HG02943 (cell line): ENCODE measurements around the gene MAST4.

Experiments used
- ATAC-seq: cut with Tn5 transposase; IDR thresholded peaks from one replicate; pipeline ENCODE4 v1.9.1; 2021; ENCODE audit warnings: mild to moderate bottlenecking, low read depth, moderate library complexity; ENCODE audit not compliant: unreplicated experiment

The MAST4 gene

DNA sequence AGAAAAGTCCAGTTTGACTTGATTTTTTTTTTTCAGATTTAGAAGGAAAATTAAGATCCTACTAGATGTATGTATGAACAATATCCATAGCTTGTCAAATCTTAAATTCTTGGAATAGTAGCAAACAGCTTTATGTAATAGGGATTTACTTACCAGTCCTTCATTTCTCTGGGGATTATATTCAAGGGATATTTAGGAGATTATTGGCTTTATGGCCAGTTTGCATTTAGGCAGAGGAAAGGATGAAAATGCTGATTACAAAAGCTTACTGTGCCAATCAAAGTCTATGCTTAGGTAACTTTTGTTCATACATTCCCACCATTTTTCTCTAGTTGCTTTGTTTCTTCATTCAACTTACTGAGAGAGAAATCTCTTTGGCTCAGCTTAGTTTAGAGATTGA, 47.9 kb downstream of the MAST4 start:
- ATAC-seq: no peak

DNA sequence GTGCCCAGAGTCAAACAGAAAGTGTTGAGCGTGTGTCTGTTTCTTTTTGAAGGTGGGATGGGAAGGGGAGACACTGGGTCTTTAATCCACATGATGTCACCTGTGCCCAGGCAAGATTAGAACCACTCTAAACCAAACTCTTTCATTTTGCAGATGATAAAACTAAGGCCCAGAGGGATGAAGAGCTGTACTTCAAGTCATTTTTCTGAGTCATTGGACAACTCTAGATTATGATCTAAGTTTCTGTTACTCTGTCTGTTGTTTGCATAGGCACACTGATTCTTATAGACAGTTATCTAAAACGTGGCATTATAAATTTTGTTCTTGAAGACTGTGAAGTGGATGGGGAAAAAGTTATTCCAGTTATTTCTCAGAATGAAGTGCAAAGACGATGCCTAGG, 48.8 kb downstream of the MAST4 start:
- ATAC-seq: no peak

DNA sequence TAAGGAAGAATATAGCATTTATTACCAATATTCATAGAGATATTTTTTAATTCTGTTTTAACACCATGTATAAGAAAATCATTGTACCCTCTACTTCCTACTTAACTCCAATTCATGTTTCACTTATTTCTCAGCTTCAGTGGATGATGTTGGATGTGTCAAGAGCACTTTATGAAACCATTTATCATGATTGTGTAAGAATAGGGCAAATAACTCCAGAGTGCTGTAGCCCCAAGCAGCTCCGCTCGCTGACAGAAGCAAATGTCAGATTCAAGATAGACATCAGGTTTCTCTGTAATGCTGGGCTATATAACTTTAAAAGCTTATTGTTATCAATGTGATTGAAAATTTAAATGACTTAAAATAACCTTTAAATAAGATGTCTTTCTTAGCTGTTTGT, 50.4 kb downstream of the MAST4 start:
- no peak for ATAC-seq

DNA sequence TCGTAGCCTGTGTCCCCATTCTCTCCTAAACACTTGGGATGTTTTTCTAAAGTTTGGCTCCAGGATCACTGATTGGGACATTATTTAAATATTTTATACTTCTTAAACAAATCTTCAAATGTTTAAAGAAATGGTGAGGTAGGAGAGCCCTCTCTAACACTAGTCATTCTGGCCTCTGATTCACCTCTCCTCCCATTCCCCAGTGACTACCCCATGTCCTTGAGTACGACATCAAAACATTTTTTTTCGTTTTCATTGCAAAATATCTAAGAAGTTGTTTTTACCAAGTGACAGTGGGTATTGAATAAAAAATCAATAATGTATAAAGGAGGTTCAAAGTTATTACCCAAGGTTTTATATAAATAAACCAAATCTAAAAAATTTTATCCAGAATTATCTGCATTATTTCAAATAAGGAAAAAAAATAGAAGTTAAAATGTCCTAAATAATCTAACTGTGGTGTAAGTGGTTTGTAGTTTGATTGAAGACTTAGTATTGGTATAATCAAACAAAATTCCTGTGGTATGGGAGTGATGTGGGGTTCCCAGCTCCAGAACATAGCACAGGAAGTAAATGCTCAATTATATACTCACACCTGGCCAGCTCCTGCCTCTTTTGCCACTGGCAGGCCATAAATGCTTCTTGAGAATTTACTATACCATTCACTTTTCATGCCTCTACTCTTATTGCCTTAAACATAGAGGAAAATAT, 51.1 kb downstream of the MAST4 start:
- ATAC-seq: no peak

DNA sequence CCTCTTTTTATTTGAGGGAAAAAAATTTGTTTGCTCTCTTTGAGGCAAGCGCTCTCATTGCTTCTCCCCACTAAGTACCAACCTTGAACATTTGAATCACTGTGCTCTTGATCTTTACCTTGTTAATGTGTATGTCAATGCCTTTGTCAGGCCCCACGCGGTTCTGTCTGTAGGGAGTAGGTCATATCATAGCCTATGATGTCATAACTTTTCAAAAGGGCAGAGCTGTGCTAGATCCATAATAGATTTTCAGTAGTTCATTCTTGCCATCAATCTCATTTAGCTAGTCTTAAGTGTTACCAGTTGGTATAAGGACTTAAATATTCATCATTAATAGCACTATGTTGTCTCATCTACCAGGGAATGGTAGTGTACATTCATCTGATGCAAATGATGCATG, 56.6 kb downstream of the MAST4 start:
- no peak for ATAC-seq

DNA sequence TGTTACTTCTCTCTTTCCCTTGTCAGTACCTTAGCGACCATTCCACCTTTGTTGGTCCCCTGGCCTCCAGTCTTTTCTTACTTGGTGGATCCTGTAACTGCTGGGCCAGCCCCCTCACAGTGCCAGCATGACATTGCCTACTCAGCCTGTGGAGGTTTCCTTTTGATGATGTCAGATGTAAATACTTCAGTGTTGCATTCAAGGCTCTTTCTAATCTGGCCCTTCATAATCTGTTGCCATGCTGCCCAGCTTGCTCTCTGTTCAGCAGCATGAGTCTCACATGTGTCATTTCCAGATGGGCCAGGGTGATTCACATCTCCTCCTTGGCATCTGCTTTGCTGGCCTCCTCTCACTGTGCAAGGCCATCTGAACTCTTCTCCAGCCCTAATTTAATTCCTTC, 57.1 kb downstream of the MAST4 start:
- ATAC-seq: no peak

DNA sequence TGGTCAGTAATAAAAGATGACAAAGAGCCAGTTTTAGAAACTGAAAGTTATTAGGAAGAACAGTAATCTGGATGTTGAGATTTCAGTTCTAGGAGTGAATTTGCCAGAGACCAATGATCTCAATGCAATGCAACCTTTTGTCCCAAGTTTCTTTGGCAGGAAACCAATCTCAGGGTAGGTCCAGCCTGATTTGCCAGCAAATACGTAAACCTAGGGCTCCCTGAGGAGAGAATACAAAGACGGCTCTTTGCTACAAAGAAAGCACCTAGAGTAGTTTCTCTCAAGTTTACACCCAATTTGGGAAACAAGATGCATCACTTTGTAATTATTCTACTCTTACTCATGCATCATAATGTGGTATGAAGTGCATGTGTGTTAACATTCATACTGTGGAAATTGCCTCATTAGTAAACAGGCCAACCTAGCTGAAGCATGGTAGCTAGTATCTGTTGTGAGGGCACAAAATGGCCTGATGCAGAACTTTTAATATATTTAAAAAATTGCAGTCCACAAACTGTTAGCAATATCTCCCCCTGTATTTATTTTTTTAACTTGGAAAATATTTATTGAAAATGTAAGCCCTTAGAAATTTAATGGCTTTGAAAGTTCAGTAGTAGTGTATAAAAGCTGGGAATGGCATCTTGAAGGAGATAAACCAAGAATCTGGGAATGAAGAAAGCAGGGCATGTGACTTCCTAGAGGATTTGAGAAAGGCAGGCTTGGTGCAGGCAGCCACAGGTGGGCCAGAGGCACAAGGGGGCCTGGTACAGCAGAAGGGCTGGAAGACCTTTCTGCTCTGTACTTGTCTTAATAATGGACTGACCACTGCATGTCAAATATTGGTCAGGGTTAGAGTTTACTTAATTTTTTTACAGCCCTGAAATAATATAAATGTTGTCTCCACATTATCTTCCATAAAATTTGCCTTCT, 59.5 kb downstream of the MAST4 start:
- ATAC-seq: no peak

DNA sequence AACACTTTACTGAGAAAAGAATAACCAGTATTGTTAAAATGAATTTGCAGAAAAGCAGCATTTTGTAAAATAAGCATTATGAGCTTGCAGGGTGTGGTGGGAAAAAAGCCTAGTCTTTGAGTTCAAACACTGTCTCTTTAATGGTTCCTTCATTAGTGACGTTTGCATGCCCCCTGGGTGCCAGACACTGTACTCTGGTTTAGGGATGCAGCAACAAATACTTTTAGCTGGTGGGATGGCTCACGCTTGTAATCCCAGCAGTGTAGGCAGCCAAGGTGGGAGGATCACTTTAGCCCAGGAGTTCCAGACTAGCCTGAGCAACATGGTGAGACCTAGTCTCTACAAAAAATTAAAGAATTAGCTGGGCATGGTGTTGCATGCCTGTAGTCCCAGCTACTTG, 62.3 kb downstream of the MAST4 start:
- ATAC-seq: no peak

DNA sequence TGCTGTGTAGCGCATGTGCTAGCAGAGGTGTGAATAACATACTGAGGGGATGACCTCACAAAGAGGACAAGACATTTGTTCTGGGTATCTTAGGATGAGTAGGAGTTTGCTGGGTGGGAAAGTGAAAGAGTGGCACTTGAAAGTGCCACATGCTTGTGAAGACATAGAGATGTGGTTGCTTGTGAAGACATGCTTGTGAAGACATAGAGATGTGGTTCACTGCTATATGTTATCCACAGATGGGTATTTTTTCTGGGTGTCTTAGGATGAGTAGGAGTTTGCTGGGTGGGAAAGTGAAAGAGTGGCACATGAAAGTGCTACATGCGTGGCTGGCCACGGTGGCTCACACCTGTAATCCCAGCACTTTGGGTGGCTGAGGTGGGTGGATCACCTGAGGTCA, 63.6 kb downstream of the MAST4 start:
- no peak for ATAC-seq

DNA sequence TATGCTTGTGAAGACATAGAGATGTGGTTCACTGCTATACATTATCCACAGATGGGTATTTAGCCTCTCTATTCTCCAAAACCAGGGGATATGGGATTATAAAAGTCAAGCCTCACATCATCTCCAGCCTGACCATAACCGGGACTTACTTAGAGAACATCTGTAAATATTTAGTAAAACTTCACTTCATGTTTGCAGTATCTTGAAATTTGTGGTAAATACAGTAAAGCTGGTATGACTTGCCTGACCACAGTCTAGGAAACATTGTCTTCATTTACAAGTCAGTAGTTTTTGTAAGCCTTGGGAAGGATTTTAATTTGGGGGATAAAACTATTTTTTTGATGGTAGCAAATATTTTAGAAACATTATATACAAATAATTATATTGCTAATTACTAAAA, 64.2 kb downstream of the MAST4 start:
- no peak for ATAC-seq

DNA sequence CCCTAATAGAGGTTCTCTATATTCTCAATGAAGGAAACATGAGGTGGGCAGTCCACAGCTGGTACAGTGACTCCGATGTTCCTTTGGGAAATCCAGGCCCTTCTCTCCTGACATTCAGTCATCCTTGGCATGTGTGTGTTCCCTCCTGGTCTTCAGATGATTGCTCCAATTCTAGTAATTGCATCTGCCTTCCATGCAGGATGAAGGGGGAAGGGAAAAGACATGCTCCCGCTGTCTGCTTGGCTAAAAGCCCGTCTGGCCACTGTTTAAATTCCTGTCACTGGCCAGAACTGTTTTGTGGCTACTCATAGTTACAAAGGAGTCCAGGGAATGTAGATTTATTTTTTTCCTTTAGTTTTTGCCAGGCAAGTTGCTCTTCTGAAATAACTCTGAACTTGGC, 65.0 kb downstream of the MAST4 start:
- ATAC-seq: no peak

DNA sequence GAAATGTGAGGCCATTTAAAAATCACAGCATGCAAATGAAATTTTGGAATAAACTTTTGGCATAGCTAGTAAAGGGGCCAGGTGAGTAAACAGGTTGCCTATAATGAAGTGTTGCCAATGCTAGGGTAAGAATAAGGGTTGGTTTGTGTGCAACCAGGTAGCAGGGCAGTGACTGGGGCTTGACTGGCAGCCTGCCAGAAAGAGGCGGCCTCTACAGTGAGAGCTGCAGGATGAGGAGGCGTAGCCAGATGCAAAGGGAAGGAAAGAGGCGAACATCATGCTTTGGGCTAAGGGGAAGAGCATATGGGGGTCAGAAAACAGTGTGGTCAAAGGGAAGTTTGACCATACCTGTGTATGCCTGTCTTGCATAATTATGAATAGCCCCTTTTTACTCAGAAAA, 70.6 kb downstream of the MAST4 start:
- no peak for ATAC-seq

DNA sequence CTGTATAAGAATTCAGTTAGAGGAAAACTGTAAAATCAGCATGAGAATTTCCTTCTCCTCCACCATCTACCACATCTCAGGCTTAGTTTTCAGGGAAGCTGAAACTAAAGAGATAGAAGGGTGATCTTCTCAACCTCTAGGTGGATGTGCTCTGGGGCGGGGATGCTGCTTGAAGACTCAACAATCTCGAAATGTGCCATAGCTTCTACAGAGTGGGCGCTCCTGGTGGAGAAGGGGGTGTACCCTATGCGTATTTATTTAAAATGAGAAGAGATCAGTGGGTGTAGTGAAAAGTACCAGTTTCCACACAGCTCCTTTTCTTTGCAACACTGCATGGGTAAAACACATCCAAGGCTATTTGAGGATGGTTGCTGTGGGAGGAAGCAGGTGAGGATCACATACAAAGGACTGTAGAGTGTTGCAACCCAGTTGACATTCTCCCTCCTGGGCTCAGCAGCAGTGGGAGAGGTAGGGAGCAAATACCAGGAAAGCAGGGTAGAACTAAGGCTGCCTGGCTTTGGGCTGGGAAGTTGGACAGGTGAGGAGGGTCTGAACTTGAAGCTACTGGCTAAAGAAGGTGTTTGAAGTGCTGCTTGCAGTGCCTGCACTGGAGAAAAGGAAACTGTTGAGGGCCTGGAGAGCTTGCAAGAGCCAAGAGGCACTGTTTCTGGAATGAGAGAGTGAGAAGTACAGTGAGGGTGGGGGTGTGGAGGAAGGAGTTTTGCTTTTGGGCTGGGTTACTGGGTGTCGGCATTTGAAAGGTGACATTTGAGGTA, 73.1 kb downstream of the MAST4 start:
- ATAC-seq: no peak

DNA sequence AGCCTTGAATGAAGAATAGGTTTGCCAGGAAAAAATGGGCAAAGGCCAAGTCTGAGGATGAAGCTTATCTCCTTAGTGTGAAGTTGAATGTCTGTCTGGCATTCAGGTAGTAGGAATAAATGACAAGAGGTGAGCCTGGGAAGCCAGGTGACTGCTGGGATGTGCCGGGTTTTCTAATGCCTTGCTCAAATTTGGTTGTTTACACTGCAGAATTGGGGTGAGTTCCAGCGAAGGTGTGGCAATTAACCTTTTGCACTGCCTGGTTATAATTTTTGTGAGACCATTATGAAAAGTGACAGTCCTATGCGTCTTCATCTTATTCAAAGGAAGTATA, 73.6 kb downstream of the MAST4 start:
- ATAC-seq: no peak

DNA sequence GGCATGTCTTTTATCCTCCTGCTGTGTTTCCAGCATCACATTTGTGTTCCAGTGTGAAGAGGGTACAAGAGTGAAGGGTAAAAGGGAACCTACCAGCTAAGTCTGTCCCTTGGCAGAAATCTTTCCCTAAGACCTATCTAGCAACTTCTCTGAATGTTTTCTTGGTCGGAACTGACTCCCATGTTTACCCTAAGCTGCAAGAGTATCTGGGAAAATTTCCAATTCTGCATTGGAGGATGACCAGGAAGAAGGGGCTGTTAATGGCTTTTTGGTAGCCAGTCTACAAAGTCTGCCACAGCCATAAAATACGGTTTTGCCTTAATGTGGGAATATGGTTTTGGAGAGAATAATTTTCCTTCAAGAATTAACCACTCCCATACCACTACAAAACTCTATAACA, 75.1 kb downstream of the MAST4 start:
- ATAC-seq: no peak

DNA sequence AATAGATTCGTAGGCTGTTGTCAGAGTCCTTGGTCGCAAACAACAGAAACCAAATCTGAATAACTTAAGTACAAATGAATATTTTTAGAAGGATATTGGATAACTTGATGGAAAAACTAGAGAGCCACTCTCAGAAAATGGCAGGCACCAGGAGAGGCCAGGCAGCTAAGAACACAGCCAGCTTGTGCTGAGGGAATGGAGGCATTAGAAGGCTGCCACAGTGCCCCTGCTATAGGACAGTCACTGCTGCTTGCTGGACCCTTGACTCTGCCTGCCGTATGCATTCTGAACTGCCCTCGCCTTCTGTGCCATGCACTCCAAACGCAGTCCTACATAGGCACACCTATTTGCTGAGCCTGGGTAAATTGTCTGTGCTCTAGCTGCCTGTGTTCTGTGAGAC, 78.6 kb downstream of the MAST4 start:
- ATAC-seq: no peak

DNA sequence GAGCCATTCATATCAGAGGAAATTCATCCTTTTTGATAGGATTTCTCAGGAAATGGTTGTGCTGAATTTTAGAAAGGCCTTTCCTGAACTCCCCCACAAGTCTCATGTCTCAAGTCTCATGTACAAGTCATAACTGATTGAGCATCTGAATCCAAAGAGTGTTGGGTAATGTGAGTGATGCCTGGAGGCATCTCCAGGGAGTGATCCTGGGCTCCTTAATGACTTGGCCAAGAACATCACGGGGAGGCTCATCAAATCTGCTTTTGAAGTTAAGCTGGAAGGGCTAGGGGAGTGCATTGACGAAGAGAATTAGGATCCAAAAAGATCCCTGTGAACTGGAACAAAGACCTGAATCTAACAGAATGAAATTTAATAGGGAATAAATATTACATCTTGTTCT, 79.2 kb downstream of the MAST4 start:
- no peak for ATAC-seq

DNA sequence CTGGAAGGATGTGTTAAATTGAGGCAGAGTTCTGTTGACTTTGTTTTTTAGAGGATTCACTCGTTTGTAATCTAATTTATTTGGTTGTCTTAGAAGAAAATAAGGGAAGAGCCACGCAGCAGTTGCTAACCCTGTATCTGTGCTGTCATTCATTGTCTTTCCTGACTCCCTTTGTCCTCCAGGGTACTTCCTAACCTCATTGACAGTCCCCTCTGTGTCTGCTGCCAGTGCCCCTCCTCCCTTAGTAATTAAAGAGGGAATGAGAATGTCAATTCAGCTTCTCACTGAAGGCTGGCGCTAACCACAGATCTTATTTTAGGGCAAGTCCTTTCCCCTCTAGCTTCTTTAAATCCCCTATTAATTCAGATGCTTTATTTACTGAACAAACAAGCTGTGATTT, 84.0 kb downstream of the MAST4 start:
- ATAC-seq: no peak

DNA sequence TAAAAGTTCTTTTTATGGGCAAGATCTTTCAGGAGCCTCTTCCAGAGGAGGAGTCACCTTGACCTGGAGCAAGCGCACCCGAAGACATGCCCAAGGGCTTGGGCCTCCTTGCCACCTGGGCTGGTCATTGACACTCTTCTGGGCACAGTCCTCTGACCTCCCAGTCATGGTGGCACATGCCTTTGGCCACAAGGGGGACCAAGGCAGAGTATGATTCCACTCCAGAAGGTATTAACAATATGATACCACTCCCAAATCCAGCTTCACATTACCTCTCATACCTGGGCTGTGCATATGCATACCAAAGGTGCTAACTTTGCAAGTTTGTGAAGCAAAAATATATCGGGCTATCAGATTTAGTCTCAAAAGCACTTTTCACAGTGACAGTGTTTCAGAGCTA, 84.6 kb downstream of the MAST4 start:
- ATAC-seq: no peak

DNA sequence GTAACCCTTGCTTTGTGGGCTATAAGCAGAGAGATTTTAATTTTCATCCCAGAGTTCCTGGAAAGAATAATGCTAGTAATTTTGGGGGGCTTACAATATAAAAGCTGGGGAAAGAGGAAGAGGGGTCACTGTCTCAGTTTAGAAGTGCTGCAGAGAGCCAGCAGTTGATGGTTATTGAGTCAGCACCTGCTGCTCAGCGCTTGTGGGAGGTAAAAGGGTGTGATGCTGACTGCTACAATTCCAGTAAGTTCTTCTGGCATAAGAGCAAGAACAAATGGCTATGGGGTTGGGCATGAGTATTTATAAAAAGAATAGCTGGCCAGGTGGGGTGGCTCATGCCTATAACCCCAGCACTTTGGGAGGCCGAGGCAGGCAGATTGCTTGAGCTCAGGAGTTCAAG, 88.5 kb downstream of the MAST4 start:
- ATAC-seq: no peak

DNA sequence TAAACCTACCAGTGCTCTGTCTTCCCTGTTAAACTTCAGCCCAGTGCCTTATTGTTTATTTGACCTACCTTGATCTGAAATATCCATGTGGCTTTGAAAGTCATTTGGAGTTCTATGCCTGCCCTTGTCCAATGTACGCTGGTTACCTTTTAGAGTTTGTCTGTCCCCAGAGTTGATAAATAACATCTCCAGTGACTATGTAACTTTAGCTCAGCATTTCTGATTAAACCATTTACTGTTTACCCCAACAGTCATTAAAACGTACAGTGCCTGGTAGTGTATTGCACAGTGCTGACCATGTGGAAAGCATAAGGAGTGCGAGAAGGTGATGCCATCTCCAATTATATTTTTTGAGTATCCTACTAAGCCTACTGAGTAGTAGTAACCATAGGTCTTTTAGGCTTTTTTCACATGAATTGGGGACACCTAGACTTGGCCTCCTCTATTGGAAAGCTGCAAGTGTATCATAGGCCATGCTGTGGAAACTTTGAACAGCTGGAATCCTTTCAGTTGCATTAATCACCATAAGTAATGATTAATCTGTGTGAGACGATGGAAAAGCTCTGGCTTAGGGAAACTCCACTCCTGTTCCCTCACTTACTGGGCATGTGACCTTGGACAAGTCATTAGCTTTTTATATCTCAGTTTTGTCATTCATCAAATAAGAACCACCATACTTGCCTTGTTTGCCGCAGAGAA, 93.5 kb downstream of the MAST4 start:
- ATAC-seq: no peak
